SW480 (cell line): ENCODE results near the gene BCAS3.
"Not testable (repeated sequence)": the region's sequence is repeated elsewhere in the genome, so short reads cannot be mapped to it uniquely, and the experiment has no call there.

Experiments
- DNase-seq: peaks from one replicate; pipeline ENCODE4 v3.0.0-alpha.2; 2016; ENCODE audit warnings: low spot score

BCAS3 gene

DNA sequence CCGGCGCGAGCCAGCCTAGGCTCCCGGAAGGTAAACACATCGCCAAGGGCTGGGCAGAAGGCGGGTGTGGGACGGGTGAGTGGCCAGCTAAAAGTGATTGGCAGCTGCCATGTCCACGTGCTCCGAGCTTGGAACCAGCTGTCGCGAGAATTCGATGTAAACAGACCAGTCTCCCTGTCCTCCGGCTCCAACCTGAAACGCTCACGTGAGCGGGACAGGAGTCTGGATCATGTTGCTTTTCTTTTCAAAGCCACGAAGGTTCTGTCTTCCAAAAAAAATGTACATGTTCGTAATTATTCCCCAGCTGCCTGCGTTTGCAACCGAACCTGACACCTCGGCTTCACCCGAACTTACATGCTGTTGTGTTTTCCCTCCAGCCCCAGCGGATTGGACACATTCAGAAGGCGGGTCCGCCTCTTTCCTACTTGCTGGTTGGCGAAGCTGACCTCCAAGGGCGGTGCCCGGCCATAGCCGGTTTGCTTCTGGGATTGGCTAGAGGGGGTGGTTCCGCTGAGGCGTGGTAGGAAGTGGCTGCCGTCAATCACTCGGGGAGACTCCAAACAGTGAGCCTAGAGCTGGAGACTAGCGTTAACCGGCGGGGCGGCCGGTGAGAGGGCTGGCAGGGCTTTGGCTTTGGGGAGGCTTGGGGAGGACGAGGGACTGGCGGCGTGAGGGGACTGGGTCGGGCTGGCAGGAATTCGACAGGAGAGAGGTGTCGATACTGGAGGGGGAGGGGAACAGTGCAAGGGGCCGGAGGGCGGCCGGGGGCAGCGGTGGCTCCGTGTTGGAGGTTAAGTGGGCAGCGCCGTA is at the start of gene BCAS3:
TSS of gene BCAS3 (plus strand) at position 544 of the 810 bp plus-strand sequence.
- peak; percentile 98 for DNase-seq

DNA sequence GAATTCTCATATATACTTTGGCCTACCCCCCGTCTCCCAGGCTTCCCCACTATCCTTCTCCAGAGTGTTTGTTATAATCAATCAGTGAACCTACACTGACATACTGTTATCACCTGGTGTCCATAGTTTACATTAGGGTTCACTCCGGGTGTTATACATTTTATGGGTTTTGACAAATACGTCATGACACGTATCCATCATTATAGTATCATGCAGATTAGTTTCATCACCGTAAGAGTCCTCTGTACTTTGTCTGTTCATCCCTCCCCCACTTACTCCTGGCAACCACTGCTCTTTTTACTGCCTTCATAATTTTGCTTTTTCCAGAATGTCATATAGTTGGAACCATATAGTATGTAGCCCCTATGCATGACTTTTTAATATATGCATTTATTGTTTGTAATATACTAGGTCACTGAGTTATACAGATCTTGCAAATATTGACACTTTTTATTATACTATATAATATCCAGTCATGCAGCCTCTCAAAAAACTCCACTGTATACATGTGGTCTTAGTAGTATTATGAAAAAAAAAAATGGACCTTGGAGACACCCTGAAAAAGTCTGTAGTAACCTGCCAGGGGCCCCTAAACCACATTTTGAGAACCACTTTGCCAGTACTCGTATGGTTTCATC is 49.3 kb upstream of the BCAS3 start:
- no peak for DNase-seq

DNA sequence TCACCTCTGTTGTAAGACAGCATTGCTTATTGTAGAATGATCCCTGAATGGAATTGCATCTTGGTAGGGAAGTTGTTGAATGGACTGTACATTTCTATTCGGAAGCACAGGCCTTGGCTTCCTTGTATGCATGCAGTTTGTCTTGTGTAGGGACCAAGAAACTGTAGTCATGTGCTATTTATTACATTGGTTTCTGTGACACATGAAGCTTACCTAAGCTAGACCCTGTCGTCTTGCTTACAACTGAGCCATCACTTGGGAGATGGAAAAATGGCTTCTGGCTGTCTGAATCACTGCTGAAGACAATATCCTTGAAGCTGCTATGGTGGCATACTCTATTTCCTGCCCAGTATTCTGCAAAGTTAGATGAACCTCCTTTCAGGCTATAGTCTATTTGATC is 48.5 kb upstream of the BCAS3 start:
- DNase-seq = no peak

DNA sequence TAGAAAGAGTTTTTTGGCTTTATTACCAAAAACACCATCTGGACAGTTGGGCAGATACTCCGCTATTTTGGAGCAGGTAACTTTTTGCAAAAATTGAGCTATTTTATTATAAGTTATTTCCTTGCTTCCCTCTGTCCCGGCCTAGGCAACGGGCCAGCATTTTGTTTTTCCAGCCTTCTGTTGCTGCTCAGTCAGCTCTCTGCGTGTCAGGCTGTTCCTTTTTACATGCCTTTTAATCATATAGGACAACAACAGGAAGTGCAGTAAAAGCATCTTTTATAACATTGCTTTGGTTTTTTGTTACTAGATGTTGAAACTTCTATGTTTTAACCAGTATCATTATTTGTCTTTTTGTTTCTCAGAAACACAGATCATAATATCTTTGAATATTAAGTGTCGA is 47.3 kb upstream of the BCAS3 start:
- no peak for DNase-seq

DNA sequence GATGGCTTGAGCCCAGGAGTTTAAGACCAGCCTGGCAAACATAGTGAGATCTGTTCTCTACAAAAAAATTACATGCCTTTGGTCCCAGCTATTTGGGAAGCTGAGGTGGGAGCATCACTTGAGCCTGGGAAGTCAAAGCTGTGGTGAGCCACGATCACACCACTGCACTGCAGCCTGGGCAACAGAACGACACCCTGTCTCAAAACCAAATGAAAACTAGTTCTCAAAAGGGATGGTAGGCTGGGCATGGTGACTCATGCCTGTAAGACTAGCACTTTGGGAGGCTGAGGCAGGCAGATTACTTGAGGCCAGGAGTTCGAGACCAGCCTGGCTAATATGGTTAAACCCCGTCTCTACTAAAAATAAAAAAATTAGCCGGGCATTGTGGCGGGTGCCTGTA is 46.5 kb upstream of the BCAS3 start:
- DNase-seq = no peak

DNA sequence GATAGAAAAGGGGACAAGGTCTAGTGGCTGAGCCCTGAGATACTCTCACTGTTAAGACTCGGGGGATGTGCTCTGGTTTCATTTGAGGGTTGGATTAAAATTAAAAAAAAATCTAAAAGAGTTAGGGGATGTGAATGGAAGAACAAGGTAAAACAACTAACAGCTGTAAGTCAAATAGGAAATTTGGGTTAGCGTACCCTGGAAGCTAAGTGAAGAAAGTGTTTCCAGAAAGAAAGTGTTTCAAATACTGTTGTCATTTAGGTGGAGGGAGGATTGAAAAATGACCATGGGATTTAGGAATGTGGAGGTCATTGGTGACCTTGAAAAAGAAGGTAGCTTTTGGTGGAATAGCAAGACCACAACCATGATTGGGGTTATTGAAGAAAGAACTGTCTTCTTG is 40.0 kb upstream of the BCAS3 start:
- DNase-seq = no peak

DNA sequence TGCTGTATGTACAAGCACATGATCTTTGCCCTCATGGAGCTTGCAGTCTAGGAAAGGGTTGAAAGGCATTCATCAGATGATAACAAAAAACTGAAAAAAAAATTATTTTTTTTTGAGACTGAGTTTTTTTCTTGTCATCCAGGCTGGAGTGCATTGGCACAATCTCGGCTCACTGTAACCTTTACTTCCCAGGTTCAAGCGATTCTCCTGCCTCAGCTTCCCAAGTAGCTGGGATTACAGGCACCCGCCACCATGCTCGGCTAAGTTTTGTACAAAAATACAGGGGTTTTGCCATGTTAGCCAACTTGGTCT is 38.7 kb upstream of the BCAS3 start:
- no peak for DNase-seq

DNA sequence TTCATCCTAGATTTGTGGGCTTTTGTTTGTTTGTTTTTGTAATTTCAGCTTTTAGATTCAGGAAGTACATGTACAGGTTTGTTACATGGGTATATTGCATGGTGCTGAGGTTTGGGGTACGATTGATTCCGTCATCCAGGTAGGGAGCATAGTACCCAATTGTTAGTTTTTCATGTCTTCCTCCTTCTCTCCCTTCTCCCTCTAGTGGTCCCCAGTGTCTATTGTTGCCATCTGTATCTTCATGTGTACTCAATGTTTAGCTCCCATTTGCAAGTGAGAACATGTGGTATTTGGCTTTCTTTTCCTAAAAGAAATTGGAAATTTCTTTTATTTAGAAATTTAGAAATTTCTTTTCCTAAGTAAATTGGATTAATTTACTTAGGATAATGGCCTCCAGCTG is 37.1 kb upstream of the BCAS3 start:
- no peak for DNase-seq

DNA sequence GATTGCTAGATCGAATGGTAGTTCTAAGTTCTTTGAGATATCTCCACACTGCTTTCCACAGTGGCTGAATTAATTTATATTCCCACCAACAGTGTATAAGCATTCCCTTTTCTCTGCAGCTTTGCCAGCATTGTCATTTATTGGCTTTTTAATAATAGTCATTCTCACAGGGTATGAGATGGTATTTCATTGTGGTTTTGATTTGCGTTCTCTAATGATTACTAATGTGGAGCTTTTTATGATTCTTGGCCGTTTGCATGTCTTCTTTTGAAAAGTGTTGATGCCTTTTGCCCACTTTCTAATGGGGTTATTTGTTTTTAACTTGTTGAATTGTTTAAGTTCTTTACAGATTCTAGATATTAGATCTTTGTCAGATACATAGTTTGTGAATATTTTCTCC is 36.5 kb upstream of the BCAS3 start:
- no peak for DNase-seq

DNA sequence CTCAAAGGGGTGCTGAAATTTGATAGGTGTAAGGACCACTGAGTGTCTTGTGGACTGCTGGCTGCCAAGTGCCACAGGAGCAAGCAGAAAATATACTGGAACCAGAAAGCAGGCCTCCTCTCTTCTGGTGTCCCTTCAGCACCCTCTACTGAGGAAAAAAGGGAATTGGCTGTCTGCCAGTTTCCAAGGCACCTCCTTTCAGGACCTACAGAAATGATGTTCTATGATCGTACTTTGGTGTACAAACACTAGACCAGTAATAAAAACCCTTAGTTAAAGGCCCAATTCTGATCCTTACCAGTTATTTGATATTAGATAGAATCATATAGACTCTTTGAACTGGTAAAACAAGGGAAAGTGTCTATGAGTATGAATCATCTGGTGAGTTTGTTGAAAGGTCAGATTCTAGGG is 35.8 kb upstream of the BCAS3 start:
- DNase-seq = peak; percentile 65

DNA sequence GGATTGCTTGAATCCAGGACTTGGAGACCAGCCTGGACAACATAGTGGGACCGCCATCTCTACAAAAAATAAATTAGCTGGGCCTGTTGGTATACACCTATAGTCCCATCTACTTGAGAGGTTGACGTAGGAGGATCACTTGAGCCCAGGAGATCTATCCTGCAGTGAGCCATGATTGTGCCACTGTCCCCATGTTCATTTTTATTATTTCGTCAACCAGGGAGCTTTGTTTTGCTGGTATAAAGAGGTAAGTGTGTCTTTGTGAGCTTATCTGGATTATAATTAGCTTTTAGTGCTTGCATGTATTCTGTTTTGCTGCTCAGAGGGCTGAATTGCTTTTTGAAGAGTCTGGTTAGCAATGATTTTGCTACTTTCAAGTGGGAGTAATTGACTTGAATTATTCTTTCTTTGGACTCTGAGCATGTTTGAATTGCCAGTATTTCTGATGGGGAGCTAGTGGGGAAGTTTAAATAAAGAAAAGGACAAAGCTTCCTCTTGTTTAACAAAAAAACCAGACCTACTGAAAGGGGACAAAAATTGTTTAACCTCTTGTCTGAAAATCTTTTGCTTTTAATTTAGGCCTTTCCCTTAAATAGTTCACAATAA is 31.6 kb upstream of the BCAS3 start:
- DNase-seq = no peak

DNA sequence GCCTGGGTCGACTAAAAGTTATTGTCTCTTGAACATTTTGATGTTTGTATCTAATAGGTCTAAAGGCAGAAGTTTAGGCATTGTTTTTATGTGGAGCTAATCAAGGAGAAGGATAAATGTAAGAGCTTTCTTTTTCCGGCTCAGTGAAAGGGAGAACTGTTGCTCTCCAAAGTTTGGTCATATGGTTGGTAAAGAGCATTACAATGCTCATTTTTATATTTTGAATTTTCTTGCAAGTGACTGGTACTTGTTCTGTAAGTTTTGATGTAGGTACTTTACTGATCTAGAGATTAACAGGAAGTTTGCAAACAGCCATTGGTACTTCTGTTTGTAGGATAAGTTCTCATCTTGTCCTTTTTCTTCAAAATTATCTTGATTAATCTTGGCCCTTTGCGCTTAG is 30.9 kb upstream of the BCAS3 start:
- no peak for DNase-seq

DNA sequence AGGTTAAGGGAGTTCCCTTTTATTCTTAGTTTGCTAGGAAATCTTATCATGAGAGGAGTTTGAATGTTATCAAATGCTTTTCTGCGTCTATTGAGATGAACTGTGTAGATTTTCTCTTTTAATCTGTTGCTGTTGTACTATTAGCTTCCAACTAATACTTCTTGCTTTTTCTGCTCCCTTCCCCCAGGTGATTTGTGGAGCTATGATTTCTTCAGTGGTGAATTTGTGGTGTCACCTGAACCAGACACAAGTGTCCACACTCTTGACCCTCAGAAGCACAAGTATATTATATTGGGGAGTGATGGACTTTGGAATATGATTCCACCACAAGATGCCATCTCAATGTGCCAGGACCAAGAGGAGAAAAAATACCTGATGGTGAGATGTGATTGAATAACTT is 29.9 kb upstream of the BCAS3 start:
- no peak for DNase-seq

DNA sequence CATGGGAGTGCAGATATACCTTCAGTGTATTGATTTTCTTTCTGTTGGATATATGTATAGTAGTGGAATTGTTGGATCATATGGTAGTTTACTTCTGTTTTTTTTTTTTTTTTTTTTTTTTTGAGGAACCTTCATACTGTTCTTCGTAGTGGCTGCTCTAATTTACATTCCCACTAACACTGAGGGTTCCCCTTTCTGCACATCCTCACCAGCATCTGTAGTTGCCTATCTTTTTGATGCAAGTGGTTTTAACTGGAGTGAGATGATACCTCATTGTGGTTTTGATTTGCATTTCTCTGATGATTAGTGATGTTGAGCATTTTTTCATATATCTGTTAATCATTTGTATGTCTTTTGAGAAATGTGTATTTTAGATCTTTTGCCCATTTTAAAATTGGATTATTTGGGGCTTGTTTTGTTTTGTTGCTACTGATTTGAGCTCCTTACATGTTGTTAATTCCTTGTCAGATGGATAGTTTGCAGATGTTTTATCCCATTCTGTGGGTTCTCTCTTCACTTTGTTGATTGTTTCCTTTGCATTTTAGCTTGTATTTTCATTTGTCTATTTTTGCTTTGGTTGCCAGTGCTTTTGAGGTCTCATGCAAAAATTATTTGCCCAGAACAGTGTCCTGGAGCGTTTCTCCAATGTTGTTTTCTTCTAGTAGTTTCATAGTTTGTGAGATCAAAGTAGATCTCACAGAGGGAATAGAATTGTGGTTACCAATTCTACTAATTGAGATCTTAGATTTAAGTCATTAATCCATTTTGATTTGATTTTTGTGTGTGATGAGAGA is 25.0 kb upstream of the BCAS3 start:
- no peak for DNase-seq

DNA sequence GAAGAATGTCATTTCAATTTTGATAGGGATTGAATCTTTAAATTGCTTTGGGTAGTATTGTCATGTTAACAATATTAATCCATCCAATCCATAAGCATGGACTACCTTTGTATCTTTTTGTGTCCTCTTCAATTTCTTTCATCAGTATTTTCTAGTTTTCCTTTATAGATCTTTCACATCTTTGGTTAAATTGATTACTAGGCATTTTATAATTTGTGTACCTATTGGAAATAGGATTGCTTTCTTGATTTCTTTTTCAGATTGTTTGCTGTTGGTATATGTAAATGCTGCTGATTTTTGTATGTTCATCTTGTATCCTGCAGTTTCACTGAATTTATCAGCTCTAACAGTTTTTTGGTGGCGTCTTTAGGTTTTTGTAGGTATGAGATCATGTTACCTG is 24.1 kb upstream of the BCAS3 start:
- no peak for DNase-seq

DNA sequence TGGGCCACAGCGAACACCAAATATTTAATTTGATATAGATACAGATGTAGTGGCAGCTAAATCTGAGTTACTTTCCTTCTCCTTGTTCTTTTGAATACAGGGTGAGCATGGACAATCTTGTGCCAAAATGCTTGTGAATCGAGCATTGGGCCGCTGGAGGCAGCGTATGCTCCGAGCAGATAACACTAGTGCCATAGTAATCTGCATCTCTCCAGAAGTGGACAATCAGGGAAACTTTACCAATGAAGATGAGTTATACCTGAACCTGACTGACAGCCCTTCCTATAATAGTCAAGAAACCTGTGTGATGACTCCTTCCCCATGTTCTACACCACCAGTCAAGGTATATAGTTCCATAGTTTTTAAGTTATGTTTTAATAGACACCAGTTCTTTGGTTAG is 21.2 kb upstream of the BCAS3 start:
- no peak for DNase-seq

DNA sequence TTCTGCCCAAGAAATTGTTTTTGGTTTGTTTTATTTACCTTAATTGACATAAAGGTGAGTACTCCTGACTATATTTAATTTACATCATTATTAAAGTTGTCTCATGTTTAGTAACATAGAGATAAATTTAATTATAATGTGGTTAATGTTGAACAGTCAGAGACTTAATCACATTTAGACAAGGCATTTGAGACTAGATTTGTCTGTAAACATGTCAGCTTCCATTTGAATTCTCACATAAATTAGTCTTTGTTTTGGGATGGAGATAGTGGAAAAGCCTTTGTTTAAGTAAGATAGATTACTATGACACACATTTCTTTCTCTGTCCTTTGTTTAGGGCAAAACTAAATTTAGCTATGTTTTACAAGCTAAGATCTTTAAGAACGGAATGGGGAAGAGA is 18.5 kb upstream of the BCAS3 start:
- no peak for DNase-seq

DNA sequence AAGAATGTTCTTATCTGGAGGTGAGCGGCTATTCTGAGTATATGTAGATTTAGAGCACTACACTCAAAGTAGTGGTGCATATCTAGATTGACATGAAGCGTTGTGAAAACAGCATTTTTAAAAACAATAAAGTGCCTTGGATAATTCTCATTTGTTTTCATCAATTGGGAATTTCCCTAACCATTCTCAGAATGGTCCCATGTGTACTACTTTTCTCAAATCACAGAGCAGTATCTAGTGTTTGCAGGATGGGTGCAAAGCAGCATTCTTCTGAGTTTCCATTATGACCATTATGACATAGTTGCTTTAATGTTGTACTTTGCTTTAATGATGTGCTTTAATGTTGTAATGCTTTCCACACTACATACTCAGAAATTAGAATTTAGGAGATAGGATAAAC is 16.2 kb upstream of the BCAS3 start:
- no peak for DNase-seq

DNA sequence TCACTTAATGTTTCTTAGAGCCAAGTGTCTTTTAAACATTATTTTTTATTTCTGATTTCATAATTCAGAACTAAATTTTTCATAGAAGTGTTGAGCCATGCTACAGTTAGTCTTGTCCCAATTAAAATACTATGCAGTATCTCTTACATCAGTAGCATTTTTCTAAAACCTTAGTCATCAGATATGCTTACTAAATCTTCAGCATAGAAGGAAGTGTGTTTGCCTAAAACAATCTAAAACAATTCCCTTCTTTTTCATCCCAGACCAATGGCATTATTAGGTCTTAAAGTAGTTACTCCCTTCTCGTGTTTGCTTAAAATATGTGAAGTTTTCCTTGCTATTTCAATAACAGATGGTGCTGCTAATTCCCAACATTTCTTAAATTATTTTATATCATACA is 13.6 kb upstream of the BCAS3 start:
- no peak for DNase-seq

DNA sequence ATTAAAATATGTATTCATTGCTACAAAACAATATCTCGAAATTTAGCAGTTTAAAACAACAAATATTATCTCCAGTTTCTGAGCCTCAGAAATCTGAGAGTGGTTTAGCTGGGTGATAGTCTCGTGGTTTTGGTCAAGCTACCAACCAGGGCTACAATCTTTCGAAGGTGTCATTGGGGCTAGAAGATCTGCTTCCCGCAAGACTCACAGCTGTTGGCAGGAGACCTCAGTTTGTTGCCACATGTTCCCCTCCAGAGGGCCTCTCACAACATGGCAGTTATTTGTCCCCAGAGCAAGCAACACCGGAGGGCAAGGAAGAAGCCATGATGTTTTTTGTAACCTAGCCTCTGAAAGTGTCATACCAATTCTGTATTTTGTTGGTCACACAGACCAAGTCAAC is 12.0 kb upstream of the BCAS3 start:
- no peak for DNase-seq

DNA sequence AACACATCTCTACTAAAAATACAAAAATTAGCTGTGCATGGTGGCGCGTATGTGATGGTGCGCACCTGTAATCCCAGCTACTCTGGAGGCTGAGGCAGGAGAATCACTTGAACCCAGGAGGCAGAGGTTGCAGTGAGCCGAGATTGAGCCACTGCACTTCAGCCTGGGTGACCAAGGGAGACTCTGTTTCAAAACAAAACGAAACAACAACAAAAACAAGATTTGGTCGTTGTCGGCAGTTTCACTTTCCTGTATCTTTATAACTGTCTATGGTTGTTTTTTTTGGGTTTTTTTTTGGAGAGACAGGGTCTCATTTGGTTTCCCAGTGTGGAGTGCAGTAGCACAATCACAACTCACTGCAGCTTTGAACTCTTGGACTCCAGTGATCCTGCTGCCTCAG is 8.9 kb upstream of the BCAS3 start:
- not testable (repeated sequence) for DNase-seq

DNA sequence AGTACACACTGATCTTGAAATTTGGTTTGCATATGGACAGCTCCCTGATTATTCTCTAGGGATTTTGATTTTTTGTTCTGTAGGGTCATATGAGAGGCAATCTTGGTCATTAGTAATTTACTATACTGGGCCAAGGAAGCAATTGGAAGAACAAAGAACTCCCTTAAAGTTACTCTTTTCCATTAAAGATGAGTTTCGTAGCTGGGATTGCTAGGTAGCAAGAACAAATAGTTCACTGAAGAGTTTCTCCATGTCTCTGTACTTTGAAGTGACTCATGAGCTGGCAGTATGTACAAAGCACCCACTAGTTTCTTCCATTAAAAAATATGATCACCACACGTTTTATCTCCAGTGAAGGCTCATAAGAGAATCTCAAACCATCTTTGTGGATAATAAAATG is 6.2 kb upstream of the BCAS3 start:
- DNase-seq = no peak

DNA sequence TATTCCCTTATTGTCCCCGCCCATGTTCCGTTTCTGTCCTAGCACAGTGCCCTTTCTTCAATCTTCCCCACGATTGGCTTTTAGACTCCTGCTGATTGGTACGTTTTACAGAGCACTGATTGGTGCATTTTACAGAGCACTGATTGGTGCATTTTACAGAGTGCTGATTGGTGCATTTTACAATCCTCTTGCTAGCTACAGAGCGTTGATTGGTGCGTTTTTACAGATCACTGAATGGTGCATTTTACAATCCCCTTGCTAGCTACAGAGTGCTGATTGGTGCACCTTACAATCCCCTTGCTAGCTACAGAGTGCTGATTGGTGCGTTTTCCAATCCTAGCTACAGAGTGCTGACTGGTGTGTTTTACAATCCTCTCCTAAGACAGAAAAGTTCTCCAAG is 3.0 kb upstream of the BCAS3 start:
- DNase-seq = not testable (repeated sequence)
